Measurements from ENCODE around the gene VIL1. TPM values are rescaled to one million over a fixed set of nuclear protein-coding genes. Genes with fewer than 3 reads are reported as not detected.

Gene VIL1
- total RNA-seq, 1 experiment from 2014 or later: 0.49 TPM

GRCh38 chr2:218472988-218473387 is 54.1 kb downstream of the VIL1 start:
- intact Hi-C loops (cut with micrococcal nuclease): no loop called here
- ChIA-PET RAD21 (ENCODE audit: low non-redundant PET in 1 of 2, low total read pairs in 2 of 2, uncharacterized antibody in 2 of 2, unreplicated experiment in 2 of 2) (no interaction called here), CTCF (no interaction called here), POLR2A (no interaction called here)
- Histone ChIP-seq H3K27me3 (ENCODE audit: insufficient read depth, low read length) (no peaks in the 10 kb centered on the region), H3K4me3 (replicated peaks in 1 of 2; ENCODE audit: low read depth in 1 of 2, low read length in 2 of 2) (no peak overlapping the region), H4K20me1 (ENCODE audit: insufficient read depth) (no peaks in the 10 kb centered on the region), H3K4me2 (ENCODE audit: low read length) (no peak overlapping the region), H3K4me1 (ENCODE audit: control insufficient read depth in 1 of 2, insufficient read depth in 2 of 2, low read length in 2 of 2) (no peaks in the 10 kb centered on the region), H2AFZ (ENCODE audit: low read depth, low read length, poor library complexity, severe bottlenecking) (no peak overlapping the region), H3K9ac (ENCODE audit: low read length) (no peak overlapping the region), H3K9me3 (ENCODE audit: control insufficient read depth in 1 of 2, insufficient read depth in 1 of 2, low read depth in 1 of 2, low read length in 2 of 2) (no peaks in the 10 kb centered on the region), H3K9me2 (ENCODE audit: insufficient read depth) (no peaks in the 10 kb centered on the region), H3K79me2 (ENCODE audit: insufficient read depth, low read length) (no peaks in the 10 kb centered on the region), H3K36me3 (ENCODE audit: control insufficient read depth in 1 of 2, insufficient read depth in 2 of 2, low read length in 2 of 2) (peaks cover 12 to 18% of the 10 kb centered on the region in 2 experiments; a peak in 3 of 4 replicates), H3K27ac (ENCODE audit: low read depth, low read length) (no peak overlapping the region)
- DNase-seq (ENCODE audit: low read depth, low spot score) (no peak), ATAC-seq (no peak)
- TF ChIP-seq SRF (IDR thresholded peaks at IDR 0.05; ENCODE audit: low read depth) (no peak), ATF3 (IDR thresholded peaks at IDR 0.05) (no peak), TCF7L2 (IDR thresholded peaks at IDR 0.05; ENCODE audit: borderline replicate concordance, extremely low read depth, insufficient read depth, insufficient read length) (no peak), POLR2A (IDR thresholded peaks at IDR 0.05; ENCODE audit: borderline replicate concordance, extremely low read depth, insufficient read depth, insufficient read length) (no peak), YY1 (IDR thresholded peaks at IDR 0.05; ENCODE audit: extremely low read depth, insufficient replicate concordance, low read depth, low read length) (no peak), ZFX (IDR thresholded peaks at IDR 0.05) (no peak), RAD21 (IDR thresholded peaks at IDR 0.05; ENCODE audit: low read depth) (no peak), FOSL1 (IDR thresholded peaks at IDR 0.05; ENCODE audit: low read depth) (no peak), EZH2phosphoT487 (IDR thresholded peaks at IDR 0.05; ENCODE audit: borderline replicate concordance) (no peak), JUND (IDR thresholded peaks at IDR 0.05) (no peak), EGR1 (IDR thresholded peaks at IDR 0.05; ENCODE audit: low read depth) (no peak), ELF1 (IDR thresholded peaks at IDR 0.05; ENCODE audit: borderline replicate concordance, low read depth) (no peak), ZNF274 (IDR thresholded peaks at IDR 0.05; ENCODE audit: low read depth, low read length) (no peak), CTCF (IDR thresholded peaks at IDR 0.05 in 2 of 3, conservative IDR thresholded peaks at IDR 0.05 in 1 of 3; ENCODE audit: borderline replicate concordance in 1 of 3, insufficient read depth in 1 of 3, low read depth in 2 of 3, low read length in 2 of 3) (no peak)
- no TSS peak for BruUV-seq (replicated peaks)
